Activated naive CD8-positive, alpha-beta T cell (primary cell): ENCODE measurements around the gene ITIH4.

Experiments used
- H3K27ac Mint-ChIP-seq: one replicate; pipeline ENCODE4 v1.8.0; 2021; ENCODE audit warnings: mixed read lengths
- H3K27me3 Mint-ChIP-seq: one replicate; pipeline ENCODE4 v1.8.0; 2021; ENCODE audit warnings: mixed read lengths
- H3K36me3 Mint-ChIP-seq: one replicate; pipeline ENCODE4 v1.8.0; 2021; ENCODE audit warnings: mixed read lengths
- H3K4me1 Mint-ChIP-seq: one replicate; pipeline ENCODE4 v1.8.0; 2021; ENCODE audit warnings: low read depth, mixed read lengths
- H3K4me3 Mint-ChIP-seq: one replicate; pipeline ENCODE4 v1.8.0; 2021; ENCODE audit warnings: mild to moderate bottlenecking, mixed read lengths
- H3K9me3 Mint-ChIP-seq: one replicate; pipeline ENCODE4 v1.8.0; 2021; ENCODE audit warnings: low read depth, mixed read lengths

Gene ITIH4

GRCh38 chr3:52830535-52831258, at the start of gene ITIH4:
Gene ITIH4 (minus strand): TSS chr3:52830672. CDS start chr3:52830642, 30 bp downstream.
- no peak within 1 kb of the TSS for H3K27ac Mint-ChIP-seq
- no peaks in the 10 kb centered on the region for H3K27me3 Mint-ChIP-seq
- H3K36me3 Mint-ChIP-seq: no peaks in the 10 kb centered on the region
- H3K4me1 Mint-ChIP-seq: no peaks in the 10 kb centered on the region
- H3K4me3 Mint-ChIP-seq: no peak within 1 kb of the TSS
- no peaks in the 10 kb centered on the region for H3K9me3 Mint-ChIP-seq

GRCh38 chr3:52880047-52880446, 49.6 kb upstream of the ITIH4 start:
- H3K9me3 Mint-ChIP-seq: peaks cover 6% of the 10 kb centered on the region
- peaks cover 11% of the 10 kb centered on the region for H3K4me1 Mint-ChIP-seq
- no peak overlapping the region for H3K27ac Mint-ChIP-seq
- no peaks in the 10 kb centered on the region for H3K27me3 Mint-ChIP-seq
- H3K4me3 Mint-ChIP-seq: no peak overlapping the region
- H3K36me3 Mint-ChIP-seq: peaks cover 10% of the 10 kb centered on the region

- Mint-ChIP-seq H3K27me3 (no peaks in the 10 kb centered on the region), H3K27ac (no peak overlapping the region)
Observed at GRCh38 chr3:52879581-52879980, 49.1 kb upstream of the ITIH4 start.

GRCh38 chr3:52879090-52879489, 48.6 kb upstream of the ITIH4 start:
- Mint-ChIP-seq H3K27me3 (no peaks in the 10 kb centered on the region), H3K9me3 (no peaks in the 10 kb centered on the region), H3K36me3 (peaks cover 5% of the 10 kb centered on the region), H3K4me3 (no peak overlapping the region), H3K4me1 (peaks cover 19% of the 10 kb centered on the region), H3K27ac (no peak overlapping the region)

More at GRCh38 chr3:52879581-52879980, 49.1 kb upstream of the ITIH4 start:
- Mint-ChIP-seq H3K4me1 (peaks cover 15% of the 10 kb centered on the region), H3K4me3 (no peak overlapping the region), H3K36me3 (peaks cover 5% of the 10 kb centered on the region), H3K9me3 (peaks cover 2% of the 10 kb centered on the region)

GRCh38 chr3:52877085-52877484, 46.6 kb upstream of the ITIH4 start:
- H3K9me3 Mint-ChIP-seq: no peaks in the 10 kb centered on the region
- peaks cover 2% of the 10 kb centered on the region for H3K36me3 Mint-ChIP-seq
- H3K27ac Mint-ChIP-seq: no peak overlapping the region
- H3K27me3 Mint-ChIP-seq: no peaks in the 10 kb centered on the region
- H3K4me1 Mint-ChIP-seq: peaks cover 25% of the 10 kb centered on the region
- H3K4me3 Mint-ChIP-seq: no peak overlapping the region

GRCh38 chr3:52874864-52875587, 44.6 kb upstream of the ITIH4 start:
- H3K27ac Mint-ChIP-seq: peak overlapping the region; percentile 70
- peaks cover 27% of the 10 kb centered on the region for H3K4me1 Mint-ChIP-seq
- no peaks in the 10 kb centered on the region for H3K9me3 Mint-ChIP-seq
- peaks cover 2% of the 10 kb centered on the region for H3K36me3 Mint-ChIP-seq
- H3K27me3 Mint-ChIP-seq: no peaks in the 10 kb centered on the region
- H3K4me3 Mint-ChIP-seq: peak overlapping the region; percentile 5

- no peak overlapping the region for H3K4me3 Mint-ChIP-seq
- H3K36me3 Mint-ChIP-seq: peaks cover 5% of the 10 kb centered on the region
- H3K9me3 Mint-ChIP-seq: no peaks in the 10 kb centered on the region
- H3K4me1 Mint-ChIP-seq: peaks cover 27% of the 10 kb centered on the region
- H3K27me3 Mint-ChIP-seq: no peaks in the 10 kb centered on the region
- peak overlapping the region; percentile 11 for H3K27ac Mint-ChIP-seq
Observed at GRCh38 chr3:52874160-52874701, 43.8 kb upstream of the ITIH4 start.

GRCh38 chr3:52873433-52874159, 43.1 kb upstream of the ITIH4 start:
- Mint-ChIP-seq H3K27me3 (no peaks in the 10 kb centered on the region), H3K4me3 (no peak overlapping the region), H3K36me3 (peaks cover 3% of the 10 kb centered on the region), H3K4me1 (peaks cover 27% of the 10 kb centered on the region), H3K9me3 (no peaks in the 10 kb centered on the region), H3K27ac (peak overlapping the region; percentile 11)

- H3K4me1 Mint-ChIP-seq: peaks cover 27% of the 10 kb centered on the region
- peaks cover 3% of the 10 kb centered on the region for H3K36me3 Mint-ChIP-seq
- H3K27me3 Mint-ChIP-seq: no peaks in the 10 kb centered on the region
- no peaks in the 10 kb centered on the region for H3K9me3 Mint-ChIP-seq
- H3K4me3 Mint-ChIP-seq: no peak overlapping the region
- no peak overlapping the region for H3K27ac Mint-ChIP-seq
Observed at GRCh38 chr3:52872245-52872644, 41.8 kb upstream of the ITIH4 start.

GRCh38 chr3:52871761-52872160, 41.3 kb upstream of the ITIH4 start:
- Mint-ChIP-seq H3K27me3 (no peaks in the 10 kb centered on the region), H3K9me3 (no peaks in the 10 kb centered on the region), H3K4me1 (peaks cover 27% of the 10 kb centered on the region), H3K4me3 (no peak overlapping the region), H3K27ac (no peak overlapping the region), H3K36me3 (peaks cover 3% of the 10 kb centered on the region)

GRCh38 chr3:52870471-52870870, 40.0 kb upstream of the ITIH4 start:
- Mint-ChIP-seq H3K36me3 (peaks cover 13% of the 10 kb centered on the region), H3K27me3 (no peaks in the 10 kb centered on the region), H3K9me3 (peaks cover 5% of the 10 kb centered on the region), H3K4me3 (no peak overlapping the region), H3K4me1 (peaks cover 20% of the 10 kb centered on the region), H3K27ac (no peak overlapping the region)

GRCh38 chr3:52866427-52866826, 36.0 kb upstream of the ITIH4 start:
- no peak overlapping the region for H3K27ac Mint-ChIP-seq
- peaks cover 5% of the 10 kb centered on the region for H3K9me3 Mint-ChIP-seq
- peaks cover 22% of the 10 kb centered on the region for H3K36me3 Mint-ChIP-seq
- H3K4me1 Mint-ChIP-seq: peaks cover 2% of the 10 kb centered on the region
- H3K27me3 Mint-ChIP-seq: no peaks in the 10 kb centered on the region
- H3K4me3 Mint-ChIP-seq: no peak overlapping the region

GRCh38 chr3:52865994-52866393, 35.5 kb upstream of the ITIH4 start:
- no peak overlapping the region for H3K4me3 Mint-ChIP-seq
- H3K9me3 Mint-ChIP-seq: peaks cover 5% of the 10 kb centered on the region
- H3K27me3 Mint-ChIP-seq: no peaks in the 10 kb centered on the region
- peaks cover 2% of the 10 kb centered on the region for H3K4me1 Mint-ChIP-seq
- peaks cover 22% of the 10 kb centered on the region for H3K36me3 Mint-ChIP-seq
- H3K27ac Mint-ChIP-seq: no peak overlapping the region

GRCh38 chr3:52860424-52860768, 29.9 kb upstream of the ITIH4 start:
- peaks cover 13% of the 10 kb centered on the region for H3K36me3 Mint-ChIP-seq

More at GRCh38 chr3:52860424-52860768, 29.9 kb upstream of the ITIH4 start:
- Mint-ChIP-seq H3K4me1 (no peaks in the 10 kb centered on the region), H3K27ac (no peak overlapping the region), H3K9me3 (no peaks in the 10 kb centered on the region), H3K27me3 (no peaks in the 10 kb centered on the region), H3K4me3 (no peak overlapping the region)
